ENCODE results near the gene TMEM150C.
"Not testable (repeated sequence)": the region's sequence is repeated elsewhere in the genome, so short reads cannot be mapped to it uniquely, and the experiment has no call there.

The TMEM150C gene

DNA sequence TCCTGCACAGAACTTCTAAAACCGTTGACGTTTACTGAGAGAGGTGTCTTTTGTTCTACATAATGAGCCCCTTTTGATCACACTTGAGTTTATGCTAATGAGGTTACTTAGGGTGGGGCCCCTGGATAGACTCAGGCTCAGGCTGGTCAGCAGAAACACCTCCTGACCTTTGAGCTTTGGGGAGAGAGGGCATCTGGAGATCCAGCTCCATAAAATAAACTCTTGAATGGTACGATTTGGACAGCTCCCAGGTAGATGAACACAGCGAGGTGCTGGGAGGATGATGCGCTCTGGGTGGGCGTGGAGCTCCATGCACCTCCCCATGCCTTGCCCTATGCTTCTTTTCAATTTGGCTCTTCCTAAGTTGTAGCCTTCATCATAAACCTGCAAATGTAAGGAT lies 79.4 kb downstream of the TMEM150C start:
- H3K4me3 ChIP-seq (ENCODE audit: low read length), result no peak overlapping the region
- H3K27me3 ChIP-seq (ENCODE audit: control insufficient read depth, insufficient read depth, low read length), result no peaks in the 10 kb centered on the region
- H3K9me3 ChIP-seq (ENCODE audit: control insufficient read depth, low read length), result no peaks in the 10 kb centered on the region
- H3K9ac ChIP-seq (ENCODE audit: low read length), result no peak overlapping the region
- no peaks in the 10 kb centered on the region for H3K4me1 ChIP-seq (ENCODE audit: control insufficient read depth, insufficient read depth, low read length)
- no peaks in the 10 kb centered on the region for H3K36me3 ChIP-seq (ENCODE audit: control insufficient read depth, insufficient read depth, low read length)

GRCh38 chr4:82481506-82481840 lies 80.3 kb downstream of the TMEM150C start:
- H3K9me3 ChIP-seq (ENCODE audit: control insufficient read depth, low read length), result no peaks in the 10 kb centered on the region
- no peaks in the 10 kb centered on the region for H3K4me1 ChIP-seq (ENCODE audit: control insufficient read depth, insufficient read depth, low read length)
- no peak overlapping the region for H3K9ac ChIP-seq (ENCODE audit: low read length)
- no peaks in the 10 kb centered on the region for H3K27me3 ChIP-seq (ENCODE audit: control insufficient read depth, insufficient read depth, low read length)
- no peak overlapping the region for H3K4me3 ChIP-seq (ENCODE audit: low read length)
- H3K36me3 ChIP-seq (ENCODE audit: control insufficient read depth, insufficient read depth, low read length), result no peaks in the 10 kb centered on the region

DNA sequence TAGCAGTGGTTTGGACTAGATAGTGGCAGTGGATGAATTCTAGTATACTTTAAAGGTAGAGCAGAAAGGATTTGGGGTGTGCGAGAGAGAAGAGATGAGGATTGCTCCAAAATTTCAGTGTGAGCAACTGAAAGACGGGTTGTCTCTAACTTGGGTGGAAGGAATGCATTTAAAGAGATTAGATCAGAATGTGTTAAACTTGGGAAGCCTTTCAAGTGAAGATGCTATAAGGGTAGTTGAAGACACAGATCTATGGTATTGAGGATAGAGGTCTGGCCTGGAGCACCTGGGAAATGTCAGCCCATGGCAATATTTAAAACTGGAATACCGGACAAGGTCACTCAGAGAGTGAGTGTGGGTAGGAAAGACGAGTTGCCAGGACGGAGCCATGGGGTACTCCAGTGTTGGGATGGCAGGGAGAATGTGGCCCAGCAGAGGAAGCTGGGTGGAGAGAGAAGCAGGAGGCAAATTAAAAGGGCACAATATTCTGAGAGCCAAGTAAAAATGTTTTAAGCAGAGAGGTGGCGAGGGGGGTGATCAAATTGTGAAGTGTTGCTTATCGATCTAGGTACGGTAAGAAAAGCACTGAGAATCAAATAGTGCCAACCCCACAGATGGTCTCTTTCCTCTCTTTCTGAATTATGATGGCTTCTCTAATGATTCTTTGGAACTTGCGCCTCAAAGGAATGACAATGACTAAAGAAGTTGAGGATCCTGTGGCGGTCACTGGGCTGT lies 80.8 kb downstream of the TMEM150C start:
- H3K9me3 ChIP-seq (ENCODE audit: control insufficient read depth, low read length), result no peaks in the 10 kb centered on the region
- no peaks in the 10 kb centered on the region for H3K27me3 ChIP-seq (ENCODE audit: control insufficient read depth, insufficient read depth, low read length)
- H3K4me3 ChIP-seq (ENCODE audit: low read length), result no peak overlapping the region
- H3K36me3 ChIP-seq (ENCODE audit: control insufficient read depth, insufficient read depth, low read length), result no peaks in the 10 kb centered on the region
- H3K9ac ChIP-seq (ENCODE audit: low read length), result no peak overlapping the region
- no peaks in the 10 kb centered on the region for H3K4me1 ChIP-seq (ENCODE audit: control insufficient read depth, insufficient read depth, low read length)

GRCh38 chr4:82479562-82479961 lies 82.2 kb downstream of the TMEM150C start:
- no peaks in the 10 kb centered on the region for H3K36me3 ChIP-seq (ENCODE audit: control insufficient read depth, insufficient read depth, low read length)
- H3K9ac ChIP-seq (ENCODE audit: low read length), result no peak overlapping the region
- H3K4me3 ChIP-seq (ENCODE audit: low read length), result no peak overlapping the region
- H3K27me3 ChIP-seq (ENCODE audit: control insufficient read depth, insufficient read depth, low read length), result no peaks in the 10 kb centered on the region
- H3K9me3 ChIP-seq (ENCODE audit: control insufficient read depth, low read length), result no peaks in the 10 kb centered on the region
- no peaks in the 10 kb centered on the region for H3K4me1 ChIP-seq (ENCODE audit: control insufficient read depth, insufficient read depth, low read length)

DNA sequence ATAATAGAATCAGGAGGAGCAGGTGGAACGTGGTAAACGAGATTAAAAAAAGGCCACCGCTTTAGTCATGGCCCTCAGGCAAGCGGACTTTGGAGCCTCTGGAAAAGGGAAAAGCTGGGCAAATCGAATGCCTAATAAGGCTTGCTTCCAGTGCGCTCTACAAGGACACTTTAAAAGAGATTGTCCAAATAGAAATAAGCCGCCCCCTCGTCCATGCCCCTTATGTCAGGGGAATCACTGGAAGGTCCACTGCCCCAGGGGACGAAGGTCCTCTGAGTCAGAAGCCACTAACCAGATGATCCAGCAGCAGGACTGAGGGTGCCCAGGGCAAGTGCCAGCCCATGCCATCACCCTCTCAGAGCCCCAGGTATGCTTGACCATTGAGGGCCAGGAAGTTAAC lies 84.3 kb downstream of the TMEM150C start:
- H3K9ac ChIP-seq (ENCODE audit: low read length); H3K9me3 ChIP-seq (ENCODE audit: control insufficient read depth, low read length); H3K4me1 ChIP-seq (ENCODE audit: control insufficient read depth, insufficient read depth, low read length); H3K36me3 ChIP-seq (ENCODE audit: control insufficient read depth, insufficient read depth, low read length); H3K4me3 ChIP-seq (ENCODE audit: low read length); H3K27me3 ChIP-seq (ENCODE audit: control insufficient read depth, insufficient read depth, low read length): not testable (repeated sequence)

GRCh38 chr4:82475931-82476330 lies 85.9 kb downstream of the TMEM150C start:
- not testable (repeated sequence) for H3K4me3 ChIP-seq (ENCODE audit: low read length)

GRCh38 chr4:82473621-82474164 lies 88.1 kb downstream of the TMEM150C start:
- Histone ChIP-seq H3K27me3 (ENCODE audit: control insufficient read depth, insufficient read depth, low read length) (no peaks in the 10 kb centered on the region), H3K4me1 (ENCODE audit: control insufficient read depth, insufficient read depth, low read length) (no peaks in the 10 kb centered on the region), H3K9me3 (ENCODE audit: control insufficient read depth, low read length) (no peaks in the 10 kb centered on the region), H3K36me3 (ENCODE audit: control insufficient read depth, insufficient read depth, low read length) (no peaks in the 10 kb centered on the region), H3K9ac (ENCODE audit: low read length) (no peak overlapping the region), H3K4me3 (ENCODE audit: low read length) (no peak overlapping the region)

More at GRCh38 chr4:82475931-82476330, 85.9 kb downstream of the TMEM150C start:
- not testable (repeated sequence) for H3K9me3 ChIP-seq (ENCODE audit: control insufficient read depth, low read length); H3K9ac ChIP-seq (ENCODE audit: low read length); H3K4me1 ChIP-seq (ENCODE audit: control insufficient read depth, insufficient read depth, low read length); H3K27me3 ChIP-seq (ENCODE audit: control insufficient read depth, insufficient read depth, low read length); H3K36me3 ChIP-seq (ENCODE audit: control insufficient read depth, insufficient read depth, low read length)

GRCh38 chr4:82473080-82473479 lies 88.7 kb downstream of the TMEM150C start:
- not testable (repeated sequence) for H3K36me3 ChIP-seq (ENCODE audit: control insufficient read depth, insufficient read depth, low read length); H3K9ac ChIP-seq (ENCODE audit: low read length)

DNA sequence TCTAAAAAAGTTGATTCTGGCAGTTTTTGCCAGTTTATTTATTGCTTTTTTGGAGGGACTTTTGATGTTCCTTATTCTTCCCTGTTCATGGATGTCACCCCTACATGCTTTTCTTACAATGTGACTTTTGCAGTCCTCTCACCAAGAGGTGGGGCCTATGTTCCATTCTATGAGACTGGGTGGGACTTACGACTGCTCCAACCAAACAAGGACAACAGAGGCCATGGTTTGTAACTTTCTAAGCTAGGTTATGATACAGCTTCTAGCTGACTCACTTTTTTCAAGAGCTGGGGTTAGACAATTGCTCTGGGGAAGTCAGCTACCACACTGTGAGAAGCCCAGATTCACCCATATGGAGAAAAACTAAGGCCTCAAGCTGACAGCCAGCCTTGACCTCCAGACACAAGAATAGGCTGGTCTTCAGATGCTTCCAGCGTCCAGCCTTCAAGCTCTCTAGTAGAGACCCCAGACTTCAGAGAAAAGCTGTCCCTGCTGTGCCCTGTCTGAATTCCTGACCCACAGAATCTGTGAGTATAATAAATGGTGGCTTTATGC lies 91.9 kb downstream of the TMEM150C start:
- Histone ChIP-seq H3K27me3 (ENCODE audit: control insufficient read depth, insufficient read depth, low read length) (no peaks in the 10 kb centered on the region), H3K36me3 (ENCODE audit: control insufficient read depth, insufficient read depth, low read length) (no peaks in the 10 kb centered on the region), H3K4me3 (ENCODE audit: low read length) (no peak overlapping the region), H3K4me1 (ENCODE audit: control insufficient read depth, insufficient read depth, low read length) (no peaks in the 10 kb centered on the region), H3K9ac (ENCODE audit: low read length) (no peak overlapping the region), H3K9me3 (ENCODE audit: control insufficient read depth, low read length) (no peaks in the 10 kb centered on the region)

More at GRCh38 chr4:82473080-82473479, 88.7 kb downstream of the TMEM150C start:
- H3K4me1 ChIP-seq (ENCODE audit: control insufficient read depth, insufficient read depth, low read length); H3K4me3 ChIP-seq (ENCODE audit: low read length); H3K27me3 ChIP-seq (ENCODE audit: control insufficient read depth, insufficient read depth, low read length); H3K9me3 ChIP-seq (ENCODE audit: control insufficient read depth, low read length): not testable (repeated sequence)

- no peak overlapping the region for H3K4me3 ChIP-seq (ENCODE audit: low read length)
- H3K36me3 ChIP-seq (ENCODE audit: control insufficient read depth, insufficient read depth, low read length), result no peaks in the 10 kb centered on the region
- H3K27me3 ChIP-seq (ENCODE audit: control insufficient read depth, insufficient read depth, low read length), result no peaks in the 10 kb centered on the region
Measured at GRCh38 chr4:82467471-82467870, 94.3 kb downstream of the TMEM150C start.

DNA sequence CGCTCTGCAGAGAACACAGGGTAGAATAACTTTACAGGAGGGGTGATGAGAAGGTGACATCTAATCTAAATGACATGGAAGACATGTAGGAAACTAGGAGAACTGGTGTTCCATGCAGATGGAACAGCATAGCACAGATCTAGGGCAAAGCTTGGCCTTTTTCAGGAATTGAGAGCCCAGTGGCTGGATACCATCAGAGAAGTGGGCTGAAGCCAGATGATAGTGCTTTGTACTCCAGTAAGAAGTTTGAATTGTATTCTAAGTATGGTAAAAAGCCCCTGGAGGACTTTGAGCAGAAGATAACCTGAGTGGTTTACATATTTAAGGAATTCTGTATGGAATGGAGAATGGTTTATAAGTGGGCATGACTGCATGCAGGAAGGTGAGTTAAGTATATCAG lies 98.6 kb downstream of the TMEM150C start:
- H3K4me3 ChIP-seq (ENCODE audit: low read length), result no peak overlapping the region
- no peaks in the 10 kb centered on the region for H3K27me3 ChIP-seq (ENCODE audit: control insufficient read depth, insufficient read depth, low read length)

More at GRCh38 chr4:82467471-82467870, 94.3 kb downstream of the TMEM150C start:
- no peak overlapping the region for H3K9ac ChIP-seq (ENCODE audit: low read length)
- H3K9me3 ChIP-seq (ENCODE audit: control insufficient read depth, low read length), result no peaks in the 10 kb centered on the region
- no peaks in the 10 kb centered on the region for H3K4me1 ChIP-seq (ENCODE audit: control insufficient read depth, insufficient read depth, low read length)

DNA sequence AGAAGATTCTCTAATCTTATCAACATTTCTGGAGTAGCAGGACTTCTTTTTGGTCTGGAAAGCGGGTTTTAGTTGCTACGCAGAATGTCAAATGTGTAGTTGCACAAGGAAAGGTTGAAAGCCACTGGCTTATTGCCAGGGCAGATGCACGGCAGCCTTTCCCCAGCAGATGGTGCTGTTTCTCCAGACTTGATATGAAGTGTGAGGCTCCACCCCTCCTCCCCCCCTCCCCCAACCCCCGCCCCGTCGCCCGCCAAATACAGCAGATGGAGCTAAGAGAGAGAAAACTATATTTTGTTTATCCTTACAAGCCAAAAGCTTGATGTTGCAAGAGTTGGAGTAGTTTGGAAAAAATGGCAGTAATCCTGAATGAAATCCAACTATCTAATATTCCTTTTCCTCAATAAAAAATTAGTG lies 99.4 kb downstream of the TMEM150C start:
- H3K4me3 ChIP-seq (ENCODE audit: low read length), result no peak overlapping the region
- H3K27me3 ChIP-seq (ENCODE audit: control insufficient read depth, insufficient read depth, low read length), result no peaks in the 10 kb centered on the region
- H3K4me1 ChIP-seq (ENCODE audit: control insufficient read depth, insufficient read depth, low read length), result no peaks in the 10 kb centered on the region
- no peaks in the 10 kb centered on the region for H3K36me3 ChIP-seq (ENCODE audit: control insufficient read depth, insufficient read depth, low read length)
- no peaks in the 10 kb centered on the region for H3K9me3 ChIP-seq (ENCODE audit: control insufficient read depth, low read length)
- no peak overlapping the region for H3K9ac ChIP-seq (ENCODE audit: low read length)

More for the DNA sequence above, 98.6 kb downstream of the TMEM150C start:
- Histone ChIP-seq H3K4me1 (ENCODE audit: control insufficient read depth, insufficient read depth, low read length) (no peaks in the 10 kb centered on the region), H3K36me3 (ENCODE audit: control insufficient read depth, insufficient read depth, low read length) (no peaks in the 10 kb centered on the region), H3K9me3 (ENCODE audit: control insufficient read depth, low read length) (no peaks in the 10 kb centered on the region), H3K9ac (ENCODE audit: low read length) (no peak overlapping the region)

All from mucosa of stomach (tissue), 1 donor.